GM15510 (cell line): ENCODE data around the gene CASD1.

Experiments
- POLR2A ChIP-seq: IDR thresholded peaks from 3 replicates; pipeline ENCODE4 v1.6.1; 2011; ENCODE audit warnings: borderline replicate concordance; ENCODE audit not compliant: insufficient read length; ENCODE audit errors: extremely low read depth

The CASD1 gene

GRCh38 chr7:94591176-94591575 lies 81.6 kb downstream of the CASD1 start:
- no peak for TF ChIP-seq POLR2A

DNA sequence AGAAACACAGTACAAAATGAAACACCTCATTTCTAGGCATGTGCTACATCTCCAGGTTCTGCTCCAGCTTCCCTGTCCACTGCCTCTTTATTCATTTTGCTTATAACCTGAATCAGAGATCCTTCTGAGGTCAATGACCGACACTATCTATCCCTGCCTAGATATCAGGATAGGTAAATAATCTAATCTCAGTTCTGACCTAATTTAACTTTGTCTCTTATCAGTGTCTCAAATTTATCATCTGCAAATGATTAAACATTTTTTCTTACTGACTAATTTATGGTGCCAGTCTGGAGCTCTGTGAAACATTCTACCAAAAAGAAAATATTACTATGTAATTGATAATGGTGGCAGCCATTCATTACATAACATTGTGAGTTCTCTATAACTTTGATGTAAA lies 85.3 kb downstream of the CASD1 start:
- TF ChIP-seq POLR2A: no peak

GRCh38 chr7:94595717-94596116 lies 86.1 kb downstream of the CASD1 start:
- no peak for TF ChIP-seq POLR2A

- TF ChIP-seq POLR2A: no peak
Observed at GRCh38 chr7:94600267-94600666, 90.7 kb downstream of the CASD1 start.

GRCh38 chr7:94602181-94602580 lies 92.6 kb downstream of the CASD1 start:
- TF ChIP-seq POLR2A: no peak

GRCh38 chr7:94605031-94605430 lies 95.4 kb downstream of the CASD1 start:
- no peak for TF ChIP-seq POLR2A
